ENCODE data around the gene RASA2.

Gene RASA2

GRCh38 chr3:141544697-141545096 lies 57.9 kb downstream of the RASA2 start:
- Histone ChIP-seq H3K9me3 (replicated peaks; ENCODE audit: insufficient read depth, low read length) (no peaks in the 10 kb centered on the region), H3K27ac (ENCODE audit: low read length) (peak overlapping the region; percentile 34; the same call in 1 of the 2 replicates), H4K20me1 (ENCODE audit: insufficient read depth, low read length) (peaks cover 6% of the 10 kb centered on the region; the same call in 1 of the 2 replicates), H3K4me2 (ENCODE audit: low read depth, low read length) (peak overlapping the region; percentile 60), H3K4me1 (ENCODE audit: low read length) (0 out of 2 replicates have a peak, but pooled peaks cover 2% of the 10 kb centered on the region), H2AFZ (ENCODE audit: low read length) (no peak overlapping the region), H3K4me3 (ENCODE audit: low read length) (peak overlapping the region; percentile 24; the same call in 1 of the 2 replicates), H3F3A (ENCODE audit: insufficient read depth, low read length) (no peaks in the 10 kb centered on the region), H3K9me2 (replicated peaks; ENCODE audit: insufficient read depth, low read length) (no peaks in the 10 kb centered on the region), H3K36me3 (replicated peaks; ENCODE audit: insufficient read depth, low read length) (peaks cover 8% of the 10 kb centered on the region), H3K27me3 (replicated peaks; ENCODE audit: insufficient read depth, low read length) (no peaks in the 10 kb centered on the region), H3K9ac (ENCODE audit: low read length) (no peak overlapping the region), H3K79me2 (ENCODE audit: low read length) (peaks cover 67% of the 10 kb centered on the region)
- TF ChIP-seq, protein P1, sequence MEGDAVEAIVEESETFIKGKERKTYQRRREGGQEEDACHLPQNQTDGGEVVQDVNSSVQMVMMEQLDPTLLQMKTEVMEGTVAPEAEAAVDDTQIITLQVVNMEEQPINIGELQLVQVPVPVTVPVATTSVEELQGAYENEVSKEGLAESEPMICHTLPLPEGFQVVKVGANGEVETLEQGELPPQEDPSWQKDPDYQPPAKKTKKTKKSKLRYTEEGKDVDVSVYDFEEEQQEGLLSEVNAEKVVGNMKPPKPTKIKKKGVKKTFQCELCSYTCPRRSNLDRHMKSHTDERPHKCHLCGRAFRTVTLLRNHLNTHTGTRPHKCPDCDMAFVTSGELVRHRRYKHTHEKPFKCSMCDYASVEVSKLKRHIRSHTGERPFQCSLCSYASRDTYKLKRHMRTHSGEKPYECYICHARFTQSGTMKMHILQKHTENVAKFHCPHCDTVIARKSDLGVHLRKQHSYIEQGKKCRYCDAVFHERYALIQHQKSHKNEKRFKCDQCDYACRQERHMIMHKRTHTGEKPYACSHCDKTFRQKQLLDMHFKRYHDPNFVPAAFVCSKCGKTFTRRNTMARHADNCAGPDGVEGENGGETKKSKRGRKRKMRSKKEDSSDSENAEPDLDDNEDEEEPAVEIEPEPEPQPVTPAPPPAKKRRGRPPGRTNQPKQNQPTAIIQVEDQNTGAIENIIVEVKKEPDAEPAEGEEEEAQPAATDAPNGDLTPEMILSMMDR (IDR thresholded peaks at IDR 0.05; ENCODE audit: low read length), result no peak
- no peak for TF ChIP-seq EZH2phosphoT487 (IDR thresholded peaks at IDR 0.05; ENCODE audit: low read length)
- TF ChIP-seq EZH2 (optimal IDR thresholded peaks at IDR 0.05; ENCODE audit: low read depth, low read length), result no peak
- peak; percentile 82 for DNase-seq

- Histone ChIP-seq H3K9ac (ENCODE audit: low read length) (no peak overlapping the region), H3K9me2 (replicated peaks; ENCODE audit: insufficient read depth, low read length) (no peaks in the 10 kb centered on the region), H2AFZ (ENCODE audit: low read length) (no peak overlapping the region), H3K9me3 (replicated peaks; ENCODE audit: insufficient read depth, low read length) (no peaks in the 10 kb centered on the region), H3K4me3 (ENCODE audit: low read length) (no peak overlapping the region), H4K20me1 (ENCODE audit: insufficient read depth, low read length) (peaks cover 6% of the 10 kb centered on the region; the same call in 1 of the 2 replicates), H3K27me3 (replicated peaks; ENCODE audit: insufficient read depth, low read length) (no peaks in the 10 kb centered on the region), H3K27ac (ENCODE audit: low read length) (no peak overlapping the region), H3K79me2 (ENCODE audit: low read length) (peaks cover 78% of the 10 kb centered on the region), H3K4me1 (ENCODE audit: low read length) (0 out of 2 replicates have a peak, but pooled peaks cover 2% of the 10 kb centered on the region), H3F3A (ENCODE audit: insufficient read depth, low read length) (no peaks in the 10 kb centered on the region), H3K36me3 (replicated peaks; ENCODE audit: insufficient read depth, low read length) (peaks cover 8% of the 10 kb centered on the region), H3K4me2 (ENCODE audit: low read depth, low read length) (no peak overlapping the region)
- TF ChIP-seq, protein P1 (IDR thresholded peaks at IDR 0.05; ENCODE audit: low read length), result no peak
- TF ChIP-seq EZH2 (optimal IDR thresholded peaks at IDR 0.05; ENCODE audit: low read depth, low read length), result no peak
- TF ChIP-seq EZH2phosphoT487 (IDR thresholded peaks at IDR 0.05; ENCODE audit: low read length), result no peak
- no peak for DNase-seq
Measured at GRCh38 chr3:141546081-141546480, 59.3 kb downstream of the RASA2 start.

- peaks cover 81% of the 10 kb centered on the region for H3K79me2 ChIP-seq (ENCODE audit: low read length)
- peaks cover 8% of the 10 kb centered on the region for H3K36me3 ChIP-seq (replicated peaks; ENCODE audit: insufficient read depth, low read length)
- no peak overlapping the region for H3K4me2 ChIP-seq (ENCODE audit: low read depth, low read length)
Measured at GRCh38 chr3:141546586-141546985, 59.8 kb downstream of the RASA2 start.

More at GRCh38 chr3:141546586-141546985, 59.8 kb downstream of the RASA2 start:
- H2AFZ ChIP-seq (ENCODE audit: low read length), result no peak overlapping the region
- peaks cover 6% of the 10 kb centered on the region; the same call in 1 of the 2 replicates for H4K20me1 ChIP-seq (ENCODE audit: insufficient read depth, low read length)
- H3K9ac ChIP-seq (ENCODE audit: low read length), result no peak overlapping the region
- no peaks in the 10 kb centered on the region for H3K9me3 ChIP-seq (replicated peaks; ENCODE audit: insufficient read depth, low read length)
- no peak overlapping the region for H3K4me3 ChIP-seq (ENCODE audit: low read length)
- no peak overlapping the region for H3K27ac ChIP-seq (ENCODE audit: low read length)
- H3F3A ChIP-seq (ENCODE audit: insufficient read depth, low read length), result no peaks in the 10 kb centered on the region
- DNase-seq, result no peak
- no peaks in the 10 kb centered on the region for H3K9me2 ChIP-seq (replicated peaks; ENCODE audit: insufficient read depth, low read length)
- no peaks in the 10 kb centered on the region for H3K27me3 ChIP-seq (replicated peaks; ENCODE audit: insufficient read depth, low read length)
- TF ChIP-seq EZH2phosphoT487 (IDR thresholded peaks at IDR 0.05; ENCODE audit: low read length) (no peak), EZH2 (optimal IDR thresholded peaks at IDR 0.05; ENCODE audit: low read depth, low read length) (no peak)
- TF ChIP-seq, protein P1 (IDR thresholded peaks at IDR 0.05; ENCODE audit: low read length), result no peak
- 0 out of 2 replicates have a peak, but pooled peaks cover 2% of the 10 kb centered on the region for H3K4me1 ChIP-seq (ENCODE audit: low read length)
